Loucy (cell line): ENCODE data around the gene SLC7A11.

Experiments used
- CTCF ChIP-seq: fragments of 200-600 bp; sonication (generic); conservative IDR thresholded peaks from 2 replicates; pipeline ENCODE4 v1.5.1; 2014; ENCODE audit warnings: mild to moderate bottlenecking, antibody characterized with exemption, low read length
- EZH2phosphoT487 ChIP-seq: fragments of 200-600 bp; IDR thresholded peaks from 2 replicates; pipeline ENCODE4 v1.6.1; 2018; ENCODE audit warnings: antibody characterized with exemption, mild to moderate bottlenecking, moderate library complexity, borderline replicate concordance

DNA sequence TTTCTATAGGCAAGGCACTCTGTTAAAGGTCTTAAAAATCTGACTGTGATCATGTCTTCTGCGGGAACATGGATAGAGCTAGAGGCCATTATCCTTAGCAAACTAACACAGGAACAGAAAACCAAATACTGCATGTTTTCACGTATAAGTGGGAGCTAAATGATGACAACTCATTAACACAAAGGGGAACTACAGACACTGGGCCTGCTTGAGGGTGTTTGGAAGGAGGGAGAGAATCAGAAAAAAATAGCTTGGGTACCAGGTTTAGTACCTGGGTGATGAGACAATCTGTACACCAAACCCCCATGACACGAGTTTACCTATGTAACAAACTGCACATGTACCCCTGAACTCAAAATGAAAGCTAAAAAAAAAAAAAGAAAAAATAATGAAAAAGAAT is 12.1 kb downstream of the SLC7A11 start:
- no peak for TF ChIP-seq EZH2phosphoT487
- no peak for TF ChIP-seq CTCF
